Measurements from ENCODE around the gene PYROXD2.

The PYROXD2 gene

DNA sequence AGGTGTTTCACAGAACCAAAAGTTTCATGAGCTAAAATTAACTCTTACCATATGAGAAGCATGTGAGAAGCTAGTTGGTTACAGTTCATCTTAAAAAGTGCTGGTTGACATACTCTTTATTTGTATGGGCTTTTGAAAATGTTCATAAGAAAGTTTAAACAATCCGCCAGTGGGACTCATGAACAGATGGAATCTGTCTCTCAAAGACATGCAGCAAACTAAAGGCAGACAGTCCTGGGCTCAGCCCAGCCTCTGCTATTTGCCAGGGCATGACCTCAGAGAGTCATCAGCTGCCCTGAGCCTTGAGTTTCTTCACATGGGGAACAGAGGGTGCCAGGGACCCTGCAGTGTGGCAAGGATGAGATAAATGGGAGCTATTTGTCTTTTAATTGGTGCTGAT lies 3.2 kb downstream of the PYROXD2 start:
- DNase-seq, result no peak

- DNase-seq, result no peak
Measured at GRCh38 chr10:98411166-98411565, 3.8 kb downstream of the PYROXD2 start.

DNA sequence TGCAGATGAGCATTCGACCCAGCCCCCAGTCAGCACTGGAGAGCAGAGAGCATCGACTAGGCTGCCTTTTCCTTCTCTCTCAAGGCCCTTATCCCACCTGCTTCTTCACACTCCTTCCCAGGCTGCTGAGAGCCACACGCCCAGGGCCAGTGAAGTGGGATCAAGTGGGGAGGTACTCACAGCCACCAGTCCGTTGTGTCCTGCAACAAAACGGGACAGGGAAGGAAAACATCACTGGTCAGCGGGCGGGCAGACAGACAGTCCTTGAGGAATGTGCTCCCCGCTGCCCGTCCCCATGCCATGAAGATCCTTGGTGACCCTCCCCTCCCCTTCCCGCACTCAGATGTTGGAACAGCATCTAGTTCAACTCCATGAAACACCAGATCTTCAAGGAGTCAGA lies 4.2 kb downstream of the PYROXD2 start:
- no peak for DNase-seq

GRCh38 chr10:98410135-98410743 lies 4.7 kb downstream of the PYROXD2 start:
- DNase-seq, result no peak

DNA sequence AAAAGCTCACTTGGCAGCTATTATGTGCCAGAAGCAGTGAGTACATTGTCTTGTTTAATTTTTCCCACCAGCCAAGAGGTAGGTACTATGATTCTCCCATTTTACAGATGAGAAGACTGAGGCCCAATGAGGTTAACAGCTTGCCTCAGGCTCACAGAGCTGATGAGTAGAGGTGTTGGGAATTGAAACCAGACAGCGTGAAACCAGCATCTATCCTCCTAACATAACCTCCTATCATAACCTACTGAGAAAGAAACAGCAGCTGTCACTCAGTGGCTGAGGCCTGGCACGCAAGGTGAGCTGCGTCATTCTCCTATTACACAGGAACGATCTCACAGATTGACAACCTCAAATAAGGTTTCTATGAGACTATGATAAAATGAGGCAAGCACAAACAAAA lies 6.2 kb downstream of the PYROXD2 start:
- no peak for DNase-seq

DNA sequence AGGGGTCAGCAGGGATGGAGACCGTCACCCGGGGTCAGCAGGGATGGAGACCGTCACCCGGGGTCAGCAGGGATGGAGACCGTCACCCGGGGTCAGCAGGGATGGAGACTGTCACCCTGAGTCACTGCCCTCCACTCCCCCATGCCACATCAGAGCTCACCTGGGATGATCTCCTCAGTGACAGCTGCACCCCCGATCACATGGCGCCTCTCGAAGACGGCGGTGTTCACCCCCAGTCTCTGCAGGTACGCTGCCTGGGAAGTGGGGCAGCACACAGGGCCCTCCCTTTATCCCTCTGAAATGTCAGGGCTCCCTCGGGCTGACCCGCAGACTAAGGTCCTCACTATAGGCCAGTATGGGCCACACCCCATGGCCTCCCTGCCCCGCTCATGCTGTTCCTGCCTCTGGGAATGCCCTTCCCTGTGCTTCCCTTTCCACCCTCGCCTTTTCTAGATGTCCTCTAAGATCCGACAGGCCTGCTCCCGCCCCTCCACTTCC lies 7.2 kb downstream of the PYROXD2 start:
- DNase-seq, result no peak

- no peak for DNase-seq
Measured at GRCh38 chr10:98407017-98407743, 7.8 kb downstream of the PYROXD2 start.

DNA sequence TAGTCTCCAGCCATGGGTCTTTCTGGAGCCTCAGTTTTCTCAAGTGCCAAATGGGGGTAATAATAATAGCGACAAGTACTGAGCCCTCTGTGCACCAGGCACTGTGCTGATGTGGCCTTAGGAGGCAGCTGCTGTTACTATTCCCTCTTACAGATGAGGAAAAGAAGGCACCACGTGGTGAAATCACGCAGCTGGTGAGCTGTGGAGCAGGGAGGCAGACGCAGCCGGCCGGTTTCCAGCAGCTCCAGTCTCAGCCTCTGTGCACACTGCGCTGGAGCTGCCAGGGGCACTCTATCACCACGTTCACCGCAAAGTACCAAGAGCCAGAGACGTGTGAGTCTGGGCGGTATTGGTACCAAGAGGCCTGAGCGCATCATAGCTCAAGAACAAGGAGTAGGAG lies 9.6 kb downstream of the PYROXD2 start:
- DNase-seq, result no peak

DNA sequence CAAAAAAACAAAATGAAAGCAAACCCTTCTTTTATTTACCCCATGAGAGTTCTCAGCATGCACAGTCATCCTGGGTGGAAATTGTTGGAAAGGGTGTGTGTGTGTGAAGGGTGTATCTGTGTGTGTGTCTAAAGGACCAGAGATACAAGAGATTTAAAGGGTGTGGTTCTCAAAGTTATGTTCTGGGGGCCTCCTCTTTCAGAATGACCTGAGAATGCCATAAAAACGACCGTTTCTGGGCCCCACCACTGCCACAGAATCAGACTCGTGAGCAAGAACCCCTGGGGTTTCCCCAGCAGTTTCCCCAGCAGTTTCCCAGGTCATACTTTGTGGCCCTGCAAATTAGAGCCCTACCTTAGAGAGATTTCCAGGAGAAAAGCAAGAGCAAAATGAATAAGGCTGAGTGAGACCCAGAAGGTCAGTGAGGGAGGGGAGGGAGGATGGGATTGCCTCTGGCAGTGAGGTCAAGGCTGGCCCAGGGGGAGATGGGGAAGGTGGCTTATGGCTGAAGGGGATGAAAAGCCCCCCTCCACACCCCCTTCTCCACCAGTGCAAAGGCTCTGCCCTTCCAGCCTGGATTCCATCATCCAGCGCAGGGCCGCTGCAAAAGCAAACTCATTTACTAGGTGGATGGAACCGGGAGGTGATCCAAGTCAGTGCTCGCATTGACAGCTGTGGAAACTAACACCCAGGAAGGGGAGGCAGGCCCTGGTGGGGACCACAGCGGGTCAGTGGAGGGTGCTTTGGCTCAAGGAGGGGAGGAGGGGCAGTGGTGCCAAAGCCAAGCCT lies 10.2 kb downstream of the PYROXD2 start:
- no peak for DNase-seq

DNA sequence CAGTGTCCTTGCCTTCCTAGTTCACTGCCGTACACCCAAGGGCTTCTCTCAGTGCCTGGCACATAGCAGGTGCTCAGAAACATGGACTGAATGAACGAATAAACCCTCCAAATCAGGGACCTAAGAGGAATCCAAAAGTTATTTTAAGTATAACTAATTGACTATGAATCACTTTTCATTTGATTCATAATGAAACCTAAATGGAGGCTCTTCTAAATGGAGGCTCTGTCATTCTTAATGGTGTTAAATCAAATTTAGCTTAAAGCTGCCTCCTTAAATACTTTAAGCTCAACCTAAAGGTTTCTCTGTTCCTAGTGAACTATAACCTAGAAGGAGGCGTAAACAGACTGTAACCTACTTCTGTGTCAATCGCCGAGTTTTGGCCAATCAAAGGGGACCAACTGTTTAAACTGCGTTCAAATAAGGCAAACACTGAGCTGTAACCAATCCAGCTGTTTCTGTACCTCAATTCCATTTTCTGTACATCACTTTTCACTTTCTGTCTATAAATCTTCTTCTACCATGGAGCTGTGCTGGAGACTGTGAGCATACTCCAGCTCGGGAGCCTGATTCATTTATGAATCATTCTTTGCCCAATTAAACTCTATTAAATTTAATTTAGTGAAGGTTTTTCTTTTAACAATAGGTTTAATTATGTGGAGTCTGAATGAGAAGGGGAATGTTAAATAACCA lies 11.0 kb downstream of the PYROXD2 start:
- DNase-seq, result peak; percentile 10

GRCh38 chr10:98402931-98403718 lies 11.9 kb downstream of the PYROXD2 start:
- no peak for DNase-seq

- no peak for DNase-seq
Measured at GRCh38 chr10:98402478-98402877, 12.5 kb downstream of the PYROXD2 start.

GRCh38 chr10:98400482-98400881 lies 14.5 kb downstream of the PYROXD2 start:
- DNase-seq, result no peak

DNA sequence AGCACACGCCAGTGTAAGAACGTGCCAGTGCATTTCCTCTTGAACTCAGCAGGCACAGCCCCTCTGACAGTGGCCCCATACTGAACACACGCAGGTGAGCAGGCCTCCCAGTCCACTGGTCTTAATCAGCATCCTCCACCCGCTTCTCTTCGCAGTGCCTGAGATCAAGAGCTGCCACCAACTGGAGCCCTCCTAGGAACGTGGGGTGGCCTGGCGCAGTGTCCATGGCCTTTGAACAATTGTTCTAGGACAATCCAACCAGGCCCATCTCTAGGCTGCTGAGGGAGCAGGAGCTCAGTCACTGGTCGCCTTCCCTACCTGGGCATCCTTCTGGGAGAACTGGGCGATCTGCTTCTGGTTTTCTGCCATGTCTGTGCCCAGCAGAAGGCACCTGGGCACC lies 15.2 kb downstream of the PYROXD2 start:
- DNase-seq, result no peak

- DNase-seq, result no peak
Measured at GRCh38 chr10:98397089-98397600, 17.8 kb downstream of the PYROXD2 start.

DNA sequence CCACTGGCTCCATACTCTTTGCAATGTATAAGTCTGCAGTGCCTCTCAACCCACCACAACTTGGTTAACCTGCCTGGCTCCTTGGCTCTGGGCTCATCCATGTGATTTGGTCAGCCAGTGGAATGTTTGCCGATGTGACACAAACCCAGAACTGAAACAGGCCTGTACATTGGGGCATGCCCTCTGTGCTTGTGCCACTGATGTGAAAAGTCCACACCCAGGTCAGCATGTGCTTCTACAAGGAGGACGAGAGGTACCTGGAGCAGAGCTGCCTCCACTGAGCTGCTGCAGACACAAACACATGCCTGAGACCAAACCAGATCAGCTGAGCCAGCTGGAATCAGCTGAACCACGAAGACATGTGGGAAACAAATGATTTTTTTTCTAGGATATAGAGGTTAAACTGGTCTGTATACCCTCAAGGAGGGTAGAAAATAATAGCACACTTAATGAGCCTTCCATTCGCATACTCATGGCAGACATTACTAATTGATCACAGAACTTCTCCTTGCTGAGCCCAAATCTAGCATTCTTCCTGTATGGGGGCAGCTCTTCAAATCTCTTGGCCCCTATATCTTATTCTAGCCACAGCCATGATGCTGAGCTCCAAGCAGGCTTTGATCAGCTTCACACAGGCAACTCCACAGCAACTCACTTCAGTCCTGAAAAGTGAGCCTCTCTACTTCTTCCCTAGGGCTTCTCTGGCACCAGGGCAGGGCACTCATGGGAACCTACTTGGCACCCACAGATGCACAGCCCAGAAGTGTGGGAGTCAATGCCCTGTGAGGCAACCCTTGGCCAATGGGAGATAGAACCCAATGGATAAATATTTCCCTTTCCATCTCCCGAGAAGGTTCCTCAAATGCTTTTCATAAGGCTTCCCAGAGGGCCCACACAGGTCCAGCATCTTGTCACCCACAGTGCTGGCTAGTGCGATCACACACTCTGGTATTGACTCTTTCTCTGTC lies 18.6 kb downstream of the PYROXD2 start:
- DNase-seq, result no peak

DNA sequence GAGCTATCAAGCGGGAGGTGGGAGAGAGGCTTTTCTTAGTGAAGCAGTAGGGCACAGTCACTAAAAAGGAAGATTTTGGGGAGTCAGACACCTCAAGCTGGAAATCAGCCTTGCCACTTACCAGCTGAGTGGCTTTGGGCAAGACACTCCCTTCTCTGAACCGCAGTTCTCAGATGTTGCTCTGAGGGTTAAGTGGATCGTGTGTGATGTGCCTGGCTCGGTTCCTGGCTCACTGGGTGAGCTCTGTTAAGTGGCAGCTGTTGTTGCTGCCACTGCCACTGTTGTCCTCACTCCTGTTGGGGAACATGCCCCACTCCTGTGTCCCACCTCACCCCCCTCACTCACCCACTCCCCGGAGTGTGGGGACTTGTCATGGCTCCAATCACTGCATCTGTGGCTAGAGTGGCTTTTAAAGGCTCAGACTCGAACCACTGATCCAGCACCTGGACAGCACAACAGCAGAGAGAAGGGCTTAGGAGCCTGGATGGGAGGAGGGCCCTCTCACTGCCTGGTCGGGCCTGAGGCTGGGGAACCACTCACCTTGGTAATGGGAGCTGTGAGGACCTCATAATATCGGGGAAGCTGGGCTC lies 20.0 kb downstream of the PYROXD2 start:
- no peak for DNase-seq

DNA sequence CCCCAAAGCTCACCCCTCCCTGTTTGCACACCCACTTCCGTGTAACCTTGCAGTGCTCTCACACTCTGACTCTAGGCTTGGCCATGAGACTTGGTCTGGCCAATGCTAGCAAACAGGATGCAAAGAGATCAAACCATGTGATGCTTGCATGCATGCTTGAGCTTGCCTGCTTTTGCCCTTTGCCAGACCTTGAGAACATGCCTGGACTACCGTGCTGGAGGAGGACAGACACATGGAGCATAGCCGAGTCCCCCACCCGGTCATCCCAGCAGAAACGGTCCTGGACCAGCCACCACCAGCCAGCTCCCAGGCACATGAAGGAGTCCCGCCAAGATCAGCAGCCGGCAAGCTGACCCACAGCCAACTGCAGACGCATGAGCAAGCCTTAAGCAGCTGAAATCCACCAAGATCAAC lies 23.4 kb downstream of the PYROXD2 start:
- DNase-seq, result peak; percentile 28

DNA sequence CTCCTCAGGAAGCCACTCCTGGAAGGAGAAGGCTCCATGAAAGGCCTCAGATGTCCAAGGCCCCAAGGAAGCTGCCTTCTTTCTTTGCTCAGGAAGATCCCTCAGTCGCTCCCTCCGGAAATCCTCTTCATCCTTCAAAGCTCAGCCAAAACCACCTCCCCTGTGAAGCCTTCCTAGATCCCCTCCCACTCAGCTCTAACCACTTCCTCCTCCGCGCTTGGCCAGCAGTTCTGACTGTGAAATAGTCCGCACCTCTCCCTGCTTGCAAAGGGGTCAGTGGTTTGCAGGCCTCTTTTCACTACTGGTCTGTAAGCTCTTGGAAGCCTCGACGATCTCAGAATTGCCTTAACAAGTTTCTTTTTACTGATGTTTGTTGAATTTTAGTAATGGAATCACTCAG lies 23.9 kb downstream of the PYROXD2 start:
- peak; percentile 25 for DNase-seq

- no peak for DNase-seq
Measured at GRCh38 chr10:98390406-98390805, 24.6 kb downstream of the PYROXD2 start.

DNA sequence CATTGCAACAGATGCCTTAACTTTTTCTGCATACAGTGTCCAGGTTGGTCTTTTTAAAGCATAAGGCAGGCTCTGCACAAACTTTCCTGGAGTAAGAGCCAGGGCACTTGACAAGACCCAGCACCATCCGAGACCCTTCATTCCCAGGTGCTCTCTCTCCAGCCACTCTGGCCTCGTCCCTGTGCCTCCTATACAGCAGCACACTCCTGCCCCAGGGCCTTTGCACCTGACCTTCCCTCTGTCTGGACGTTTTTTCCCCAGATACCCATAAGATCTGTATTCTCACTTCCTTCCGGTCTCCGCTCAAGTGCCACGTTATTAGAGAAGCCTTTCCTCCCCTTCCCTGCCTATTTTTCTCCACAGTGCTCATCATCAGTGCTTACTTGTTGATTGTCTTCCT lies 25.6 kb downstream of the PYROXD2 start:
- DNase-seq, result no peak

Measured in CD4-positive, alpha-beta T cell treated with Interleukin-10 for 1 hour (primary cell).